Breast epithelium (tissue), 4 donors: ENCODE measurements around the gene ELK4. TPM values are rescaled to one million over a fixed set of nuclear protein-coding genes. Genes with fewer than 3 reads are reported as not detected.

ENCODE experiments used
- DNase-seq, 2 donors: peaks; one replicate each; pipeline ENCODE4 v3.0.0-alpha.2; 2019; ENCODE audit warnings: low spot score in 2 of 2
- H3K27ac ChIP-seq, 2 donors: fragments of 200-600 bp; sonication (generic) in 1 of 2; one replicate each; pipeline ENCODE4 v1.5.1; 2016 to 2019; ENCODE audit warnings: mild to moderate bottlenecking in 1 of 2
- H3K27me3 ChIP-seq, 2 donors: fragments of 200-600 bp; sonication (generic) in 1 of 2; one replicate each; pipeline versions ENCODE4 v1.5.1 to v1.6.0; 2017 to 2019; ENCODE audit warnings: control low read depth in 1 of 2, mild to moderate bottlenecking in 1 of 2
- H3K36me3 ChIP-seq: fragments of 200-600 bp; one replicate; pipeline ENCODE4 v1.5.1; 2019
- H3K4me1 ChIP-seq, 2 donors: fragments of 200-600 bp; sonication (generic); one replicate each; pipeline ENCODE4 v1.5.1; 2016 to 2019; ENCODE audit warnings: control low read depth in 1 of 2
- H3K4me3 ChIP-seq, 3 donors: fragments of 200-600 bp; sonication (generic); 1 replicate in 2 of 3; 2 replicates in 1 of 3; pipeline ENCODE4 v1.5.1; 2016 to 2019; ENCODE audit warnings: mild to moderate bottlenecking in 3 of 3, moderate library complexity in 2 of 3
- H3K9me3 ChIP-seq, 2 donors: fragments of 200-600 bp; sonication (generic) in 1 of 2; one replicate each; pipeline ENCODE4 v1.5.1; 2016 to 2019; ENCODE audit warnings: control low read depth in 1 of 2
- CTCF ChIP-seq, 3 donors: fragments of 450-650 bp; IDR thresholded peaks; one replicate each; pipeline ENCODE4 v1.5.1; 2016 to 2017; ENCODE audit warnings: antibody characterized with exemption in 3 of 3, mild to moderate bottlenecking in 3 of 3, moderate library complexity in 3 of 3
- POLR2A ChIP-seq: fragments of 450-650 bp; IDR thresholded peaks from one replicate; pipeline ENCODE4 v1.6.1; 2016; ENCODE audit warnings: antibody characterized with exemption, mild to moderate bottlenecking, moderate library complexity
- POLR2AphosphoS5 ChIP-seq, 3 donors: sonication (generic); formaldehyde crosslinking; IDR thresholded peaks; one replicate each; pipeline ENCODE4 v1.6.1; 2017; ENCODE audit warnings: antibody characterized with exemption in 3 of 3
- intact Hi-C: fragments of 100-400 bp; cut with DNase I; formaldehyde crosslinking; loops from one replicate; pipeline ENCODE4 v1.15.1; 2023; ENCODE audit warnings: low total_unique reads
- total RNA-seq, 3 donors: library from RNA; depleted of rRNA; stranded (reverse); fragments of >200 nt; gene quantifications; one replicate each; pipeline ENCODE4 v1.1.0, GENCODE V29; 2016

ELK4 gene
- total RNA-seq, 3 donors from 2014 or later = 22.6 to 32.5 (median 26.5) TPM

GRCh38 chr1:205600085-205600484 lies 31.7 kb downstream of the ELK4 start:
- no peaks in the 10 kb centered on the region for H3K27me3 ChIP-seq
- H3K4me3 ChIP-seq = no peak overlapping the region
- intact Hi-C loops = no loop called here
- no peaks in the 10 kb centered on the region for H3K9me3 ChIP-seq
- H3K4me1 ChIP-seq = peaks cover 0 to 13% of the 10 kb centered on the region in 2 donors
- TF ChIP-seq POLR2A = no peak
- no peak for TF ChIP-seq CTCF (IDR thresholded peaks at IDR 0.05)
- no peak for TF ChIP-seq POLR2AphosphoS5 (IDR thresholded peaks at IDR 0.05)
- H3K27ac ChIP-seq = peak overlapping the region; percentile 66 to 78
- no peaks in the 10 kb centered on the region for H3K36me3 ChIP-seq
- no peak for DNase-seq

DNA sequence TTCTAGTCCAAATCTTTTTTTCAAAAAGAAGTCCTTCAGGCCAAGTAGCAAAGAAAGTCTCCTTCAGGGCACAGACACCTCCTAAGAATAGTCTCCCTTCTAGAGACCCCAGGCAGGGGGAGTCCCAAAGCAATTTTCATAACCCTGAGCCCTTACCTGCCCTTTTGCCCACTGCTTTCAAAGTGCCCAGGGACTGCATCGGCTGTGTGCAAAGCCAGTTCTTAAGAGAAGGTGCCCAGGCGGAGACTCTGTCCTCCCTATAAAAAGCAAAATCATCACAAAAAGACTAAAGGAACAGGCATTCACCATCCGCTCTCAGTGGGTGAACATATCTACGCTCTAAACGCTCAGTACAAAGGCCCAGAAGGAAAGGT lies 32.2 kb downstream of the ELK4 start:
- intact Hi-C loops = loop anchor here (10.0 kb wide), 1 partner anchor 45 kb away; no protein-coding TSS in a partner anchor
- Histone ChIP-seq H3K4me3 (peak overlapping the region in 1 of 3 donors; percentile 34), H3K36me3 (no peaks in the 10 kb centered on the region), H3K4me1 (peaks cover 0 to 13% of the 10 kb centered on the region in 2 donors), H3K27me3 (no peaks in the 10 kb centered on the region), H3K9me3 (no peaks in the 10 kb centered on the region), H3K27ac (peak overlapping the region; percentile 66 to 78)
- no peak for DNase-seq
- TF ChIP-seq POLR2AphosphoS5 (IDR thresholded peaks at IDR 0.05) (no peak), POLR2A (no peak), CTCF (IDR thresholded peaks at IDR 0.05) (no peak)

- no peak for DNase-seq
- TF ChIP-seq POLR2AphosphoS5 (IDR thresholded peaks at IDR 0.05) (no peak), POLR2A (no peak), CTCF (IDR thresholded peaks at IDR 0.05) (no peak)
- H3K9me3 ChIP-seq = no peaks in the 10 kb centered on the region
- no peaks in the 10 kb centered on the region for H3K36me3 ChIP-seq
- H3K4me3 ChIP-seq = peak overlapping the region in 1 of 3 donors; percentile 34
- no peaks in the 10 kb centered on the region for H3K27me3 ChIP-seq
- intact Hi-C loops = loop anchor here (10.0 kb wide), 1 partner anchor 46 kb away; no protein-coding TSS in a partner anchor
- H3K4me1 ChIP-seq = peaks cover 0 to 13% of the 10 kb centered on the region in 2 donors
- peak overlapping the region; percentile 66 to 78 for H3K27ac ChIP-seq
Measured at GRCh38 chr1:205598841-205599668, 32.8 kb downstream of the ELK4 start.

- Histone ChIP-seq H3K4me3 (no peak overlapping the region), H3K9me3 (no peaks in the 10 kb centered on the region), H3K4me1 (peaks cover 0 to 13% of the 10 kb centered on the region in 2 donors), H3K36me3 (no peaks in the 10 kb centered on the region), H3K27me3 (no peaks in the 10 kb centered on the region), H3K27ac (no peak overlapping the region)
- TF ChIP-seq POLR2AphosphoS5 (IDR thresholded peaks at IDR 0.05) (no peak), POLR2A (no peak), CTCF (IDR thresholded peaks at IDR 0.05) (no peak)
- intact Hi-C loops = loop anchor here (10.0 kb wide), 1 partner anchor 47 kb away; no protein-coding TSS in a partner anchor
- no peak for DNase-seq
Measured at GRCh38 chr1:205597691-205598314, 34.0 kb downstream of the ELK4 start.

- no peak for DNase-seq
- H3K9me3 ChIP-seq = no peaks in the 10 kb centered on the region
- no peaks in the 10 kb centered on the region for H3K36me3 ChIP-seq
- peaks cover 0 to 19% of the 10 kb centered on the region in 2 donors for H3K4me1 ChIP-seq
- no peak for TF ChIP-seq CTCF (IDR thresholded peaks at IDR 0.05)
- no peak for TF ChIP-seq POLR2A
- no peak for TF ChIP-seq POLR2AphosphoS5 (IDR thresholded peaks at IDR 0.05)
- no peak overlapping the region for H3K27ac ChIP-seq
- H3K4me3 ChIP-seq = no peak overlapping the region
- H3K27me3 ChIP-seq = no peaks in the 10 kb centered on the region
- intact Hi-C loops = loop anchor here (10.0 kb wide), 1 partner anchor 48 kb away; no protein-coding TSS in a partner anchor
Measured at GRCh38 chr1:205596876-205597275, 34.9 kb downstream of the ELK4 start.
